Measurements from ENCODE around the gene ATG9A.

The ATG9A gene

DNA sequence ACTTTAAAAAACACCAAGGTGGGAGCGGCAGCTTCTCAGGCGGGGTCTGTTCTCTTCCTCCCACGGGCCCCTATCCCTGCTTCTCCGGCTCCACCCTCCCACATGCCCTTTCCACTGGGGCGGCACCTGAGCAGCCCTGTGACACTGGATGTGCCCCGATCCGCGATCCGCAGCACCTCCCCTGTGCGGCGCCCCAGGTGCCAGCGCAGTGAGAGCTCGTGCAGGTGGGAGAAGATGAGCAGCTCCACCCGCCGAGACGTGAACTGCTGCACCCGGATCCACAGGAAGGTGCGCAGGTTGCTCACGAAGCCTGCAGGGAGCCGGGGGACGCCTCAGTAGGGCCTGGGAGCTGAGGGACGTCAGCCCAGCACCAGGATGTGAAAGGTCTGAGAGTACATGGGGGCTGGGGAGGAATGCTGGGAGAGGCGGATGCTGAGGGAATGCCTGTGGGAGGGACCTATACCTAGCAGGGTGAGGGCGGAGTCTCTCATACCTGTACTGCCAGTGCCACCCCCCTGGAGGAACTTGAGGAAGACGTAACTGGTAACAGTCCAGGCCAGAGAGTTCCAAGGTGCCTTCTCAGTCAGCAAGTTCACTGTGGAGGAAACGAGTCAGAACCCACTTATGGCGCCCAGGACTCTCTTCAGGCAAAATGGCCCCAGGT is 13.4 kb downstream of the ATG9A start:
- H3K4me1 ChIP-seq (ENCODE audit: low read length): no peaks in the 10 kb centered on the region
- H3K27ac ChIP-seq (ENCODE audit: low read length): no peak overlapping the region
- no peaks in the 10 kb centered on the region for H3K27me3 ChIP-seq (ENCODE audit: low read depth, low read length)
- H3K79me2 ChIP-seq (ENCODE audit: low read length): no peaks in the 10 kb centered on the region
- H3K4me2 ChIP-seq (ENCODE audit: low read length): no peak overlapping the region
- no peaks in the 10 kb centered on the region for H3K36me3 ChIP-seq (replicated peaks; ENCODE audit: low read depth, low read length)
- TF ChIP-seq, protein P1, sequence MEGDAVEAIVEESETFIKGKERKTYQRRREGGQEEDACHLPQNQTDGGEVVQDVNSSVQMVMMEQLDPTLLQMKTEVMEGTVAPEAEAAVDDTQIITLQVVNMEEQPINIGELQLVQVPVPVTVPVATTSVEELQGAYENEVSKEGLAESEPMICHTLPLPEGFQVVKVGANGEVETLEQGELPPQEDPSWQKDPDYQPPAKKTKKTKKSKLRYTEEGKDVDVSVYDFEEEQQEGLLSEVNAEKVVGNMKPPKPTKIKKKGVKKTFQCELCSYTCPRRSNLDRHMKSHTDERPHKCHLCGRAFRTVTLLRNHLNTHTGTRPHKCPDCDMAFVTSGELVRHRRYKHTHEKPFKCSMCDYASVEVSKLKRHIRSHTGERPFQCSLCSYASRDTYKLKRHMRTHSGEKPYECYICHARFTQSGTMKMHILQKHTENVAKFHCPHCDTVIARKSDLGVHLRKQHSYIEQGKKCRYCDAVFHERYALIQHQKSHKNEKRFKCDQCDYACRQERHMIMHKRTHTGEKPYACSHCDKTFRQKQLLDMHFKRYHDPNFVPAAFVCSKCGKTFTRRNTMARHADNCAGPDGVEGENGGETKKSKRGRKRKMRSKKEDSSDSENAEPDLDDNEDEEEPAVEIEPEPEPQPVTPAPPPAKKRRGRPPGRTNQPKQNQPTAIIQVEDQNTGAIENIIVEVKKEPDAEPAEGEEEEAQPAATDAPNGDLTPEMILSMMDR (IDR thresholded peaks at IDR 0.05; ENCODE audit: low read depth, low read length): no peak
- no peak for TF ChIP-seq EZH2phosphoT487 (IDR thresholded peaks at IDR 0.05; ENCODE audit: low read depth)
- H3K9me3 ChIP-seq (ENCODE audit: insufficient read depth, low read length): no peaks in the 10 kb centered on the region
- H2AFZ ChIP-seq (ENCODE audit: low read depth, low read length): no peak overlapping the region
- no peak overlapping the region for H3K4me3 ChIP-seq (ENCODE audit: low read length)
- H3K9ac ChIP-seq (ENCODE audit: low read length): no peak overlapping the region
- no peaks in the 10 kb centered on the region for H4K20me1 ChIP-seq (ENCODE audit: insufficient read depth, low read length)

DNA sequence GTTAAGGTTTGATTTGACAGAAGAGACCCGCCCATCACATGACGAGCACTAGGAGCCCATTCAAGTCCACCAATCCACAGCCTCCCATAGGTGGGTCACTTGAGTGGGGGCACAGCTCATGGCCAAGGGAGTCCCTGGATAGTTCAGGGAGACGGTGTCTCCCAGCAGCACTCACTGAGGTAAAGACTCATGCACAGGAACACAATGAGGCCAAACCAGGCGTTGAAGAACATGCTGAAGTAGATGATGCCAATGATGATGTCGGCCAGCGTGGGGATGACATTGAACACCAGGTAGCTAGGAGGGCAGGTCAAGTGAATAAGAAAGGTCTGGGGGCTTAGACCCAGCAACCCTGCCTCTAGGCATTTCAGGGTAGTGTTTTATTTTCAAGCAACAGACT is 14.7 kb downstream of the ATG9A start:
- H3K9ac ChIP-seq (ENCODE audit: low read length): no peak overlapping the region
- no peaks in the 10 kb centered on the region for H3K79me2 ChIP-seq (ENCODE audit: low read length)
- H3K27ac ChIP-seq (ENCODE audit: low read length): no peak overlapping the region
- no peaks in the 10 kb centered on the region for H4K20me1 ChIP-seq (ENCODE audit: insufficient read depth, low read length)
- TF ChIP-seq EZH2phosphoT487 (IDR thresholded peaks at IDR 0.05; ENCODE audit: low read depth): no peak
- TF ChIP-seq, protein P1 (IDR thresholded peaks at IDR 0.05; ENCODE audit: low read depth, low read length): no peak
- no peak overlapping the region for H3K4me2 ChIP-seq (ENCODE audit: low read length)
- no peaks in the 10 kb centered on the region for H3K9me3 ChIP-seq (ENCODE audit: insufficient read depth, low read length)
- no peak overlapping the region for H3K4me3 ChIP-seq (ENCODE audit: low read length)
- no peaks in the 10 kb centered on the region for H3K27me3 ChIP-seq (ENCODE audit: low read depth, low read length)
- H2AFZ ChIP-seq (ENCODE audit: low read depth, low read length): no peak overlapping the region
- no peaks in the 10 kb centered on the region for H3K4me1 ChIP-seq (ENCODE audit: low read length)
- H3K36me3 ChIP-seq (replicated peaks; ENCODE audit: low read depth, low read length): no peaks in the 10 kb centered on the region

DNA sequence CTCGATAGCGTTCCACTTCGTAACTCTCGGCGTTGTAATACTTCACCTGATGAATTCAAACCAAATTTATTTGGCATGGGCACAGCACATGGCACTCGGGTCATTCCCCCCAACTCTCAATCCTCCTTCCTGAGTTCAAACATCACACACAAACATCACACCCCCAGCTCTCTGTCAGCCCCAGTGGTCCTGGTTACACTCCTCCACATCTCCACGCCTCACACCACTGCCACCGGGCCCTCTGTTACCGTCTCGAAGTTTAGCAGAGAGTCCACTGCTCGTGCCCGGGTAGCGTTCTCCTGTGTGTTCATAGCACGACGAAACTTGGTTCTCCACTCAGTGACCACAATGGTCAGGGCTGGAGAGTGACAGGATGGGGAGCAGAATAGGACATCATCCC is 15.3 kb downstream of the ATG9A start:
- H2AFZ ChIP-seq (ENCODE audit: low read depth, low read length): no peak overlapping the region
- no peaks in the 10 kb centered on the region for H4K20me1 ChIP-seq (ENCODE audit: insufficient read depth, low read length)
- TF ChIP-seq EZH2phosphoT487 (IDR thresholded peaks at IDR 0.05; ENCODE audit: low read depth): no peak
- TF ChIP-seq, protein P1 (IDR thresholded peaks at IDR 0.05; ENCODE audit: low read depth, low read length): no peak
- H3K4me2 ChIP-seq (ENCODE audit: low read length): no peak overlapping the region
- H3K4me3 ChIP-seq (ENCODE audit: low read length): no peak overlapping the region
- H3K9me3 ChIP-seq (ENCODE audit: insufficient read depth, low read length): no peaks in the 10 kb centered on the region
- H3K27me3 ChIP-seq (ENCODE audit: low read depth, low read length): no peaks in the 10 kb centered on the region
- no peaks in the 10 kb centered on the region for H3K79me2 ChIP-seq (ENCODE audit: low read length)
- no peak overlapping the region for H3K9ac ChIP-seq (ENCODE audit: low read length)
- H3K4me1 ChIP-seq (ENCODE audit: low read length): no peaks in the 10 kb centered on the region
- H3K36me3 ChIP-seq (replicated peaks; ENCODE audit: low read depth, low read length): no peaks in the 10 kb centered on the region
- H3K27ac ChIP-seq (ENCODE audit: low read length): no peak overlapping the region

DNA sequence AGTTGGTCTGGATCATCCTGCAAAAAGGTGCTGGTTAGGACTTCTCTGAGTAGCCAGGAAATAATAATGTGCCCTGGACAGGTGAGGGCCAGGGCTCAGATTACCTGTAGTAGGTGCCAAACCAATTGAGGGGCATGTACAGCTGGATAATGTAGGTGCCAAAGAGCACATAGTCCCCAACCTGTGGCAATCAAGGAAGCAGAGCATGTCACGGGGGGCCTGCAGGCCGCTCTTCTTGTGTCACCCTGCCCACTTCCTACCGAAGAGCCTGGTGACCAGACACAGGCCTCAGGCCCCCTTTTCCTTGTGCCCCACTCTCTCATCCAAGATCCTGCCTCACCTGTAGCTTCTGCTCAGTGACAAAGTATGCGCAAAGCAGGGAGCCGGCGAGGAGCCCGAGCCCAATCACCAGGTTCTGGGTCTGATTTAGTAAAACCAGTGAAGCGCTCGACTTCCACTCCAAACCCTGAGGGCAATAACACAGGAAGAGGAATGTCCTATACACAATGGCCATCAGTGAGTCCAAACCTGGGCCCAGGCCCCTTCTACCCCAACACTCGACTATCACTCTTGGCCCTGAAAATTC is 15.9 kb downstream of the ATG9A start:
- Histone ChIP-seq H3K9ac (ENCODE audit: low read length) (no peak overlapping the region), H3K4me3 (ENCODE audit: low read length) (no peak overlapping the region), H2AFZ (ENCODE audit: low read depth, low read length) (no peak overlapping the region), H3K9me3 (ENCODE audit: insufficient read depth, low read length) (no peaks in the 10 kb centered on the region), H3K4me1 (ENCODE audit: low read length) (no peaks in the 10 kb centered on the region), H4K20me1 (ENCODE audit: insufficient read depth, low read length) (no peaks in the 10 kb centered on the region), H3K4me2 (ENCODE audit: low read length) (no peak overlapping the region), H3K27me3 (ENCODE audit: low read depth, low read length) (no peaks in the 10 kb centered on the region), H3K79me2 (ENCODE audit: low read length) (no peaks in the 10 kb centered on the region), H3K36me3 (replicated peaks; ENCODE audit: low read depth, low read length) (no peaks in the 10 kb centered on the region), H3K27ac (ENCODE audit: low read length) (no peak overlapping the region)
- TF ChIP-seq EZH2phosphoT487 (IDR thresholded peaks at IDR 0.05; ENCODE audit: low read depth): no peak
- TF ChIP-seq, protein P1 (IDR thresholded peaks at IDR 0.05; ENCODE audit: low read depth, low read length): no peak
